Neural cell (in vitro differentiated cells): Measurements from ENCODE around the gene GNAQ. TPM values are rescaled to one million over a fixed set of nuclear protein-coding genes. Genes with fewer than 3 reads are reported as not detected.

ENCODE experiments used
- H2AFZ ChIP-seq: fragments of 200-600, 300-800 bp; sonication (generic), shearing (Covaris generic); 2 replicates; pipeline ENCODE4 v1.6.0; 2014; ENCODE audit warnings: low read depth, mild to moderate bottlenecking, antibody characterized with exemption, low read length, moderate library complexity
- H3F3A ChIP-seq: fragments of 200-600 bp; shearing (Covaris generic); 2 replicates; pipeline ENCODE4 v1.6.1; 2016; ENCODE audit warnings: mild to moderate bottlenecking, moderate library complexity, mixed read lengths, antibody characterized with exemption, low read length; ENCODE audit not compliant: insufficient read depth, poor library complexity, severe bottlenecking
- H3K27ac ChIP-seq: fragments of 200-600, 300-800 bp; sonication (generic), shearing (Covaris generic); 2 replicates; pipeline ENCODE4 v1.5.1; 2014; ENCODE audit warnings: mild to moderate bottlenecking, low read length, moderate library complexity
- H3K27me3 ChIP-seq: fragments of 300-800, 200-600 bp; sonication (generic), shearing (Covaris generic); 2 replicates; pipeline ENCODE4 v1.6.0; 2014; ENCODE audit warnings: mild to moderate bottlenecking, low read depth, low read length, moderate library complexity; ENCODE audit not compliant: insufficient read depth
- H3K36me3 ChIP-seq: fragments of 300-800, 200-600 bp; sonication (generic), shearing (Covaris generic); 2 replicates; pipeline ENCODE4 v1.5.1; 2014; ENCODE audit warnings: mild to moderate bottlenecking, antibody characterized with exemption, low read length, moderate library complexity; ENCODE audit not compliant: insufficient read depth
- H3K4me2 ChIP-seq: fragments of 300-800, 200-600 bp; sonication (generic), shearing (Covaris generic); 2 replicates; pipeline ENCODE4 v1.6.0; 2014; ENCODE audit warnings: mild to moderate bottlenecking, low read length
- H3K4me3 ChIP-seq: fragments of 300-800, 200-600 bp; sonication (generic), shearing (Covaris generic); 2 replicates; pipeline ENCODE4 v1.5.1; 2014; ENCODE audit warnings: mild to moderate bottlenecking, low read length, moderate library complexity
- H3K79me2 ChIP-seq: fragments of 200-600 bp; shearing (Covaris generic); replicated peaks from 2 replicates; pipeline ENCODE4 v1.6.0; 2014; ENCODE audit warnings: mild to moderate bottlenecking, low read length, moderate library complexity; ENCODE audit not compliant: insufficient read depth
- H3K9ac ChIP-seq: fragments of 300-800, 200-600 bp; sonication (generic), shearing (Covaris generic); 2 replicates; pipeline ENCODE4 v1.6.1; 2016; ENCODE audit warnings: mild to moderate bottlenecking, low read length, mixed read lengths
- H3K9me2 ChIP-seq: fragments of 200-600 bp; shearing (Covaris generic); 2 replicates; pipeline ENCODE4 v1.6.1; 2016; ENCODE audit warnings: mild to moderate bottlenecking, low read length, mixed read lengths; ENCODE audit not compliant: insufficient read depth
- H3K9me3 ChIP-seq: fragments of 200-600, 300-800 bp; sonication (generic), shearing (Covaris generic); 2 replicates; pipeline ENCODE4 v1.6.1; 2016; ENCODE audit warnings: mild to moderate bottlenecking, mixed run types, low read length, moderate library complexity, mixed read lengths
- H4K20me1 ChIP-seq: fragments of 200-600 bp; shearing (Covaris generic); 2 replicates; pipeline ENCODE4 v1.6.1; 2016; ENCODE audit warnings: mild to moderate bottlenecking, mixed run types; ENCODE audit not compliant: insufficient read depth
- EP300 ChIP-seq: fragments of 450-650 bp; conservative IDR thresholded peaks from 2 replicates; pipeline ENCODE4 v1.6.1; 2014; ENCODE audit warnings: antibody characterized with exemption, mild to moderate bottlenecking, moderate library complexity; ENCODE audit not compliant: poor library complexity, severe bottlenecking
- EZH2 ChIP-seq: fragments of 200-600, 300-800 bp; shearing (Covaris generic), sonication (generic); IDR thresholded peaks from 2 replicates; pipeline ENCODE4 v1.6.1; 2014; ENCODE audit warnings: antibody characterized with exemption, low read length, borderline replicate concordance, mild to moderate bottlenecking; ENCODE audit not compliant: insufficient read depth, poor library complexity, severe bottlenecking
- MXI1 ChIP-seq: fragments of 450-650 bp; conservative IDR thresholded peaks from 2 replicates; pipeline ENCODE4 v1.6.1; 2014; ENCODE audit warnings: antibody characterized with exemption, mild to moderate bottlenecking; ENCODE audit not compliant: poor library complexity, severe bottlenecking
- POLR2AphosphoS5 ChIP-seq: IDR thresholded peaks from 2 replicates; pipeline ENCODE4 v1.6.1; 2012
- RAD21 ChIP-seq: fragments of 450-650 bp; conservative IDR thresholded peaks from 2 replicates; pipeline ENCODE4 v1.6.1; 2014; ENCODE audit warnings: antibody characterized with exemption, mild to moderate bottlenecking, moderate library complexity
- SMC3 ChIP-seq: fragments of 450-650 bp; conservative IDR thresholded peaks from 2 replicates; pipeline ENCODE4 v1.6.1; 2014; ENCODE audit warnings: antibody characterized with exemption, mild to moderate bottlenecking, moderate library complexity; ENCODE audit not compliant: poor library complexity
- polyA plus RNA-seq: library from polyadenylated mRNA; depleted of rRNA; stranded (reverse); fragments of >200 nt; gene quantifications from 2 replicates; pipeline ENCODE4 v1.2.3, GENCODE V29; 2014
- TF ChIP-seq, protein P1 (sequence below): fragments of 450-650 bp; IDR thresholded peaks from 2 replicates; pipeline ENCODE4 v1.5.1; 2014; ENCODE audit warnings: antibody characterized with exemption, mild to moderate bottlenecking, moderate library complexity; ENCODE audit not compliant: poor library complexity, severe bottlenecking
- TF ChIP-seq, protein P2 (sequence below): IDR thresholded peaks from 2 replicates; pipeline ENCODE4 v1.6.1; 2012; ENCODE audit warnings: borderline replicate concordance

The GNAQ gene
- polyA plus RNA-seq, 1 donor from 2014 or later = 86.7 TPM

GRCh38 chr9:77833561-77834429 is 197.8 kb downstream of the GNAQ start:
- no peaks in the 10 kb centered on the region for H3K9me3 ChIP-seq
- H3K9me2 ChIP-seq = no peaks in the 10 kb centered on the region
- no peaks in the 10 kb centered on the region for H3F3A ChIP-seq
- TF ChIP-seq POLR2AphosphoS5 = no peak
- TF ChIP-seq, protein P1, sequence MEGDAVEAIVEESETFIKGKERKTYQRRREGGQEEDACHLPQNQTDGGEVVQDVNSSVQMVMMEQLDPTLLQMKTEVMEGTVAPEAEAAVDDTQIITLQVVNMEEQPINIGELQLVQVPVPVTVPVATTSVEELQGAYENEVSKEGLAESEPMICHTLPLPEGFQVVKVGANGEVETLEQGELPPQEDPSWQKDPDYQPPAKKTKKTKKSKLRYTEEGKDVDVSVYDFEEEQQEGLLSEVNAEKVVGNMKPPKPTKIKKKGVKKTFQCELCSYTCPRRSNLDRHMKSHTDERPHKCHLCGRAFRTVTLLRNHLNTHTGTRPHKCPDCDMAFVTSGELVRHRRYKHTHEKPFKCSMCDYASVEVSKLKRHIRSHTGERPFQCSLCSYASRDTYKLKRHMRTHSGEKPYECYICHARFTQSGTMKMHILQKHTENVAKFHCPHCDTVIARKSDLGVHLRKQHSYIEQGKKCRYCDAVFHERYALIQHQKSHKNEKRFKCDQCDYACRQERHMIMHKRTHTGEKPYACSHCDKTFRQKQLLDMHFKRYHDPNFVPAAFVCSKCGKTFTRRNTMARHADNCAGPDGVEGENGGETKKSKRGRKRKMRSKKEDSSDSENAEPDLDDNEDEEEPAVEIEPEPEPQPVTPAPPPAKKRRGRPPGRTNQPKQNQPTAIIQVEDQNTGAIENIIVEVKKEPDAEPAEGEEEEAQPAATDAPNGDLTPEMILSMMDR = no peak
- no peak for TF ChIP-seq MXI1
- no peak for TF ChIP-seq RAD21
- TF ChIP-seq EP300 = no peak
- TF ChIP-seq, protein P2, sequence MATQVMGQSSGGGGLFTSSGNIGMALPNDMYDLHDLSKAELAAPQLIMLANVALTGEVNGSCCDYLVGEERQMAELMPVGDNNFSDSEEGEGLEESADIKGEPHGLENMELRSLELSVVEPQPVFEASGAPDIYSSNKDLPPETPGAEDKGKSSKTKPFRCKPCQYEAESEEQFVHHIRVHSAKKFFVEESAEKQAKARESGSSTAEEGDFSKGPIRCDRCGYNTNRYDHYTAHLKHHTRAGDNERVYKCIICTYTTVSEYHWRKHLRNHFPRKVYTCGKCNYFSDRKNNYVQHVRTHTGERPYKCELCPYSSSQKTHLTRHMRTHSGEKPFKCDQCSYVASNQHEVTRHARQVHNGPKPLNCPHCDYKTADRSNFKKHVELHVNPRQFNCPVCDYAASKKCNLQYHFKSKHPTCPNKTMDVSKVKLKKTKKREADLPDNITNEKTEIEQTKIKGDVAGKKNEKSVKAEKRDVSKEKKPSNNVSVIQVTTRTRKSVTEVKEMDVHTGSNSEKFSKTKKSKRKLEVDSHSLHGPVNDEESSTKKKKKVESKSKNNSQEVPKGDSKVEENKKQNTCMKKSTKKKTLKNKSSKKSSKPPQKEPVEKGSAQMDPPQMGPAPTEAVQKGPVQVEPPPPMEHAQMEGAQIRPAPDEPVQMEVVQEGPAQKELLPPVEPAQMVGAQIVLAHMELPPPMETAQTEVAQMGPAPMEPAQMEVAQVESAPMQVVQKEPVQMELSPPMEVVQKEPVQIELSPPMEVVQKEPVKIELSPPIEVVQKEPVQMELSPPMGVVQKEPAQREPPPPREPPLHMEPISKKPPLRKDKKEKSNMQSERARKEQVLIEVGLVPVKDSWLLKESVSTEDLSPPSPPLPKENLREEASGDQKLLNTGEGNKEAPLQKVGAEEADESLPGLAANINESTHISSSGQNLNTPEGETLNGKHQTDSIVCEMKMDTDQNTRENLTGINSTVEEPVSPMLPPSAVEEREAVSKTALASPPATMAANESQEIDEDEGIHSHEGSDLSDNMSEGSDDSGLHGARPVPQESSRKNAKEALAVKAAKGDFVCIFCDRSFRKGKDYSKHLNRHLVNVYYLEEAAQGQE = no peak
- no peak for TF ChIP-seq SMC3
- TF ChIP-seq EZH2 = no peak
- H3K27ac ChIP-seq = no peak overlapping the region
- no peaks in the 10 kb centered on the region for H3K36me3 ChIP-seq
- H3K27me3 ChIP-seq = no peaks in the 10 kb centered on the region
- no peak overlapping the region for H3K4me3 ChIP-seq
- H2AFZ ChIP-seq = no peak overlapping the region
- H4K20me1 ChIP-seq = no peaks in the 10 kb centered on the region
- H3K9ac ChIP-seq = no peak overlapping the region
- H3K4me2 ChIP-seq = no peak overlapping the region
- peaks cover 19% of the 10 kb centered on the region for H3K79me2 ChIP-seq

- no peaks in the 10 kb centered on the region for H3K27me3 ChIP-seq
- no peaks in the 10 kb centered on the region for H3K36me3 ChIP-seq
- H2AFZ ChIP-seq = no peak overlapping the region
- no peak overlapping the region for H3K4me3 ChIP-seq
- no peaks in the 10 kb centered on the region for H3F3A ChIP-seq
- no peaks in the 10 kb centered on the region for H3K9me3 ChIP-seq
- no peak overlapping the region for H3K27ac ChIP-seq
- H4K20me1 ChIP-seq = no peaks in the 10 kb centered on the region
- TF ChIP-seq, protein P1 = no peak
- TF ChIP-seq EP300 = no peak
- no peak overlapping the region for H3K4me2 ChIP-seq
- H3K9ac ChIP-seq = no peak overlapping the region
- H3K9me2 ChIP-seq = no peaks in the 10 kb centered on the region
- peaks cover 19% of the 10 kb centered on the region for H3K79me2 ChIP-seq
Observed at GRCh38 chr9:77832639-77833038, 199.0 kb downstream of the GNAQ start.
